Measurements from ENCODE around the gene MBOAT2.

The MBOAT2 gene

GRCh38 chr2:8984157-8984556 lies 19.3 kb downstream of the MBOAT2 start:
- no peak for DNase-seq (ENCODE audit: low read depth)
- H3K4me3 ChIP-seq (ENCODE audit: control insufficient read depth, low read depth, low read length): no peak overlapping the region
- no peak for TF ChIP-seq CTCF (IDR thresholded peaks at IDR 0.05; ENCODE audit: control insufficient read depth, insufficient read depth, low read depth, low read length, missing control alignments)

- no peak overlapping the region for H3K4me3 ChIP-seq (ENCODE audit: control insufficient read depth, low read depth, low read length)
- DNase-seq (ENCODE audit: low read depth): no peak
- no peak for TF ChIP-seq CTCF (IDR thresholded peaks at IDR 0.05; ENCODE audit: control insufficient read depth, insufficient read depth, low read depth, low read length, missing control alignments)
Measured at GRCh38 chr2:8983571-8983970, 19.9 kb downstream of the MBOAT2 start.

GRCh38 chr2:8981876-8982275 lies 21.6 kb downstream of the MBOAT2 start:
- no peak for TF ChIP-seq CTCF (IDR thresholded peaks at IDR 0.05; ENCODE audit: control insufficient read depth, insufficient read depth, low read depth, low read length, missing control alignments)
- H3K4me3 ChIP-seq (ENCODE audit: control insufficient read depth, low read depth, low read length): no peak overlapping the region
- DNase-seq (ENCODE audit: low read depth): no peak

GRCh38 chr2:8980096-8980495 lies 23.4 kb downstream of the MBOAT2 start:
- TF ChIP-seq CTCF (IDR thresholded peaks at IDR 0.05; ENCODE audit: control insufficient read depth, insufficient read depth, low read depth, low read length, missing control alignments): no peak
- no peak overlapping the region for H3K4me3 ChIP-seq (ENCODE audit: control insufficient read depth, low read depth, low read length)
- no peak for DNase-seq (ENCODE audit: low read depth)

- TF ChIP-seq CTCF (IDR thresholded peaks at IDR 0.05; ENCODE audit: control insufficient read depth, insufficient read depth, low read depth, low read length, missing control alignments): no peak
- DNase-seq (ENCODE audit: low read depth): no peak
- no peak overlapping the region for H3K4me3 ChIP-seq (ENCODE audit: control insufficient read depth, low read depth, low read length)
Measured at GRCh38 chr2:8977758-8978157, 25.7 kb downstream of the MBOAT2 start.

GRCh38 chr2:8976442-8977259 lies 26.8 kb downstream of the MBOAT2 start:
- no peak for DNase-seq (ENCODE audit: low read depth)
- no peak for TF ChIP-seq CTCF (IDR thresholded peaks at IDR 0.05; ENCODE audit: control insufficient read depth, insufficient read depth, low read depth, low read length, missing control alignments)
- H3K4me3 ChIP-seq (ENCODE audit: control insufficient read depth, low read depth, low read length): no peak overlapping the region

All from AG09309 (cell line).